IMR-90 (cell line): Measurements from ENCODE around the gene RNASEH2B. TPM values are rescaled to one million over a fixed set of nuclear protein-coding genes. Genes with fewer than 3 reads are reported as not detected.

Source experiments
- ATAC-seq: fragments of 200-7000 bp; cut with Tn5 transposase; 2 replicates; pipeline ENCODE4 v1.9.1; 2020; ENCODE audit warnings: low read depth, mild to moderate bottlenecking, moderate library complexity
- BruUV-seq: library from RNA; stranded (reverse); fragments of 400-500 nt; replicated peaks from 2 replicates; lab custom pipeline; 2021; lab: Mats Ljungman, UMichigan
- CTCF ChIA-PET: fragments of 300-600 bp; formaldehyde crosslinking; extraction: SDS; loops from one replicate; lab custom pipeline; 2021; ENCODE audit warnings: antibody characterized with exemption; lab: Yijun Ruan, JAX
- POLR2A ChIA-PET: fragments of 300-600 bp; sonication (Branson Sonifier 250); formaldehyde crosslinking; loops from one replicate; lab custom pipeline; 2022; ENCODE audit warnings: antibody characterized with exemption; ENCODE audit not compliant: unreplicated experiment; lab: Charles Lee
- DNase-seq: peaks from one replicate; pipeline ENCODE4 v3.0.0; 2013
- H2AFZ ChIP-seq: replicated peaks from 2 replicates; pipeline ENCODE3; 2013; ENCODE audit warnings: low read length, mild to moderate bottlenecking; ENCODE audit not compliant: poor library complexity
- H2AK5ac ChIP-seq: 2 replicates; pipeline ENCODE4 v1.6.1; 2013; ENCODE audit warnings: low read depth, low read length, inconsistent platforms
- H2AK9ac ChIP-seq: replicated peaks from 2 replicates; pipeline ENCODE3; 2013; ENCODE audit warnings: mild to moderate bottlenecking, low read depth, low read length, moderate library complexity; ENCODE audit not compliant: poor library complexity
- H2BK120ac ChIP-seq: 2 replicates; pipeline ENCODE4 v1.6.1; 2013; ENCODE audit warnings: low read depth, low read length, inconsistent platforms
- H2BK15ac ChIP-seq: 3 replicates; pipeline ENCODE4 v1.6.1; 2013; ENCODE audit warnings: low read depth, low read length, inconsistent platforms
- H2BK20ac ChIP-seq: 2 replicates; pipeline ENCODE4 v1.6.1; 2013; ENCODE audit warnings: low read depth, mild to moderate bottlenecking, inconsistent platforms, low read length, moderate library complexity
- H2BK5ac ChIP-seq: 2 replicates; pipeline ENCODE4 v1.6.1; 2013; ENCODE audit warnings: mild to moderate bottlenecking, low read depth, low read length, inconsistent platforms; ENCODE audit not compliant: poor library complexity, severe bottlenecking
- H3K14ac ChIP-seq: replicated peaks from 2 replicates; pipeline ENCODE4 v1.6.1; 2013; ENCODE audit warnings: low read depth, low read length, inconsistent platforms
- H3K18ac ChIP-seq: 2 replicates; pipeline ENCODE4 v1.6.1; 2013; ENCODE audit warnings: low read depth, low read length, control low read depth
- H3K23ac ChIP-seq: 2 replicates; pipeline ENCODE4 v1.6.1; 2013; ENCODE audit warnings: low read depth, low read length, inconsistent platforms
- H3K27ac ChIP-seq: 2 replicates; pipeline ENCODE4 v1.5.1; 2013; ENCODE audit warnings: mild to moderate bottlenecking, control low read depth, low read length; ENCODE audit not compliant: insufficient read depth
- H3K27me3 ChIP-seq: 2 replicates; pipeline ENCODE4 v1.6.1; 2013; ENCODE audit warnings: low read length; ENCODE audit not compliant: control insufficient read depth, insufficient read depth
- H3K36me3 ChIP-seq: 2 replicates; pipeline ENCODE4 v1.6.1; 2013; ENCODE audit warnings: low read length, mixed read lengths; ENCODE audit not compliant: control insufficient read depth, insufficient read depth
- H3K4ac ChIP-seq: 2 replicates; pipeline ENCODE4 v1.6.1; 2013; ENCODE audit warnings: low read depth, low read length, inconsistent platforms
- H3K4me1 ChIP-seq: 2 replicates; pipeline ENCODE4 v1.6.1; 2013; ENCODE audit warnings: low read length, mixed read lengths; ENCODE audit not compliant: control insufficient read depth, insufficient read depth
- H3K4me2 ChIP-seq: 2 replicates; pipeline ENCODE4 v1.6.1; 2013; ENCODE audit warnings: low read depth, mild to moderate bottlenecking, control low read depth, low read length, moderate library complexity
- H3K4me3 ChIP-seq: 2 replicates; pipeline ENCODE4 v1.5.1; 2013; ENCODE audit warnings: low read depth, mild to moderate bottlenecking, control low read depth, low read length, moderate library complexity; ENCODE audit not compliant: insufficient read depth
- H3K56ac ChIP-seq: 2 replicates; pipeline ENCODE4 v1.6.1; 2013; ENCODE audit warnings: low read length, inconsistent platforms; ENCODE audit not compliant: insufficient read depth; ENCODE audit errors: extremely low read depth
- H3K79me1 ChIP-seq, 2 experiments: 2 replicates each; pipeline ENCODE4 v1.6.1; 2013; ENCODE audit warnings: low read length in 2 of 2, inconsistent platforms in 1 of 2, low read depth in 1 of 2
- H3K9ac ChIP-seq: 2 replicates; pipeline ENCODE4 v1.6.1; 2013; ENCODE audit warnings: low read depth, low read length, control low read depth
- H3K9me1 ChIP-seq: 2 replicates; pipeline ENCODE4 v1.6.1; 2013; ENCODE audit warnings: low read length, inconsistent platforms; ENCODE audit not compliant: insufficient read depth
- H3K9me3 ChIP-seq: 2 replicates; pipeline ENCODE4 v1.6.1; 2013; ENCODE audit warnings: low read length; ENCODE audit not compliant: control insufficient read depth, insufficient read depth
- H4K20me1 ChIP-seq: 2 replicates; pipeline ENCODE4 v1.6.1; 2013; ENCODE audit warnings: low read length, inconsistent platforms; ENCODE audit not compliant: insufficient read depth
- H4K5ac ChIP-seq: 2 replicates; pipeline ENCODE4 v1.6.1; 2013; ENCODE audit warnings: mild to moderate bottlenecking, low read depth, low read length, control low read depth
- H4K8ac ChIP-seq, 2 experiments: 2 replicates each; pipeline ENCODE4 v1.6.1; 2013; ENCODE audit warnings: low read depth in 2 of 2, low read length in 2 of 2, control low read depth in 1 of 2, inconsistent platforms in 1 of 2
- H4K91ac ChIP-seq: 2 replicates; pipeline ENCODE4 v1.6.1; 2013; ENCODE audit warnings: low read depth, low read length, inconsistent platforms; ENCODE audit not compliant: insufficient read depth
- BHLHE40 ChIP-seq: fragments of 150-350 bp; IDR thresholded peaks from 2 replicates; pipeline ENCODE4 v1.6.1; 2016; ENCODE audit warnings: mild to moderate bottlenecking, low read depth, low read length
- CEBPB ChIP-seq: IDR thresholded peaks from 2 replicates; pipeline ENCODE4 v1.6.1; 2012; ENCODE audit warnings: low read depth, low read length, improper control_type of control experiment
- CHD1 ChIP-seq: IDR thresholded peaks from 2 replicates; pipeline ENCODE4 v1.6.1; 2012; ENCODE audit warnings: low read depth, low read length, improper control_type of control experiment
- CTCF ChIP-seq: conservative IDR thresholded peaks from 2 replicates; pipeline ENCODE4 v1.5.1; 2012; ENCODE audit warnings: mild to moderate bottlenecking, low read depth, low read length, improper control_type of control experiment
- ELK1 ChIP-seq: fragments of 150-350 bp; IDR thresholded peaks from 2 replicates; pipeline ENCODE4 v1.6.1; 2016; ENCODE audit warnings: low read depth, mild to moderate bottlenecking, low read length, moderate library complexity, borderline replicate concordance
- FOS ChIP-seq: fragments of 150-350 bp; IDR thresholded peaks from 2 replicates; pipeline ENCODE4 v1.6.1; 2016; ENCODE audit warnings: low read depth, low read length
- MAFK ChIP-seq: IDR thresholded peaks from 2 replicates; pipeline ENCODE4 v1.6.1; 2012; ENCODE audit warnings: low read depth, low read length, improper control_type of control experiment
- MAZ ChIP-seq: IDR thresholded peaks from 2 replicates; pipeline ENCODE4 v1.6.1; 2012; ENCODE audit warnings: low read depth, mild to moderate bottlenecking, low read length, improper control_type of control experiment, moderate library complexity, borderline replicate concordance
- MXI1 ChIP-seq: IDR thresholded peaks from 2 replicates; pipeline ENCODE4 v1.6.1; 2012; ENCODE audit warnings: low read depth, mild to moderate bottlenecking, low read length, moderate library complexity, borderline replicate concordance
- NFE2L2 ChIP-seq: fragments of 150-350 bp; IDR thresholded peaks from 2 replicates; pipeline ENCODE4 v1.6.1; 2016; ENCODE audit warnings: low read depth, mild to moderate bottlenecking, low read length
- POLR2A ChIP-seq: IDR thresholded peaks from 2 replicates; pipeline ENCODE4 v1.6.1; 2012; ENCODE audit warnings: mild to moderate bottlenecking, low read depth, low read length
- RAD21 ChIP-seq: IDR thresholded peaks from 2 replicates; pipeline ENCODE4 v1.6.1; 2012; ENCODE audit warnings: low read length, improper control_type of control experiment
- RCOR1 ChIP-seq: IDR thresholded peaks from 2 replicates; pipeline ENCODE4 v1.6.1; 2012; ENCODE audit warnings: mild to moderate bottlenecking, low read length, improper control_type of control experiment; ENCODE audit not compliant: insufficient replicate concordance
- RFX5 ChIP-seq: IDR thresholded peaks from 2 replicates; pipeline ENCODE4 v1.8.0; 2012; ENCODE audit warnings: low read depth, mild to moderate bottlenecking, low read length, moderate library complexity
- SMC3 ChIP-seq: fragments of 150-350 bp; IDR thresholded peaks from 2 replicates; pipeline ENCODE4 v1.6.1; 2016; ENCODE audit warnings: low read depth, mild to moderate bottlenecking, antibody characterized with exemption, low read length, moderate library complexity
- USF2 ChIP-seq: fragments of 150-350 bp; IDR thresholded peaks from 2 replicates; pipeline ENCODE4 v1.6.1; 2017; ENCODE audit warnings: mild to moderate bottlenecking, antibody characterized with exemption, low read length, low read depth
- whole genome bisulfite sequencing, 2 experiments: methylation state at CpG; one replicate each; pipeline versions ENCODE4 v1.1.5 to v1.1.7; 2013; ENCODE audit warnings: missing lambda C conversion rate in 2 of 2; ENCODE audit not compliant: insufficient read length in 1 of 2; ENCODE audit errors: extremely low coverage in 2 of 2; 5-methylcytosine and 5-hydroxymethylcytosine counted together
- dilution Hi-C: fragments of 300-500 bp; cut with HindIII; formaldehyde crosslinking; loops from one replicate; pipeline ENCODE4 v1.14.3; 2018; ENCODE audit warnings: low sequenced_read_pairs; ENCODE audit not compliant: unreplicated experiment
- in situ Hi-C: fragments of 300-500 bp; cut with MboI; formaldehyde crosslinking; loops from 3 replicates; pipeline ENCODE4 v1.14.3; 2019; ENCODE audit warnings: low sequenced_read_pairs, inconsistent platforms, mixed read lengths
- intact Hi-C: fragments of 100-400 bp; cut with micrococcal nuclease; formaldehyde crosslinking; loops from 2 replicates; pipeline ENCODE4 v1.10.0; 2022
- polyA plus RNA-seq, 3 experiments: library from polyadenylated mRNA; depleted of rRNA; stranded (reverse); fragments of >200 nt; gene quantifications; 2 replicates each; pipeline ENCODE4 v1.2.3, GENCODE V29; 2012; ENCODE audit warnings: low replicate concordance in 1 of 3
- total RNA-seq: library from RNA; depleted of rRNA; stranded (reverse); fragments of >200 nt; gene quantifications from 2 replicates; pipeline ENCODE4 v1.2.3, GENCODE V29; 2012

The RNASEH2B gene
- total and polyA plus RNA-seq, 2 of the 4 experiments (the other 2 are of a cell fraction), result 11.2 to 14.2 TPM

- peak overlapping the region; percentile 53; the same call in 1 of the 2 replicates for H3K4me2 ChIP-seq
- no peaks in the 10 kb centered on the region for H3K9me3 ChIP-seq
- peaks cover 7% of the 10 kb centered on the region for H4K20me1 ChIP-seq
- H3K79me1 ChIP-seq, result peaks cover 27 to 49% of the 10 kb centered on the region in 2 experiments
- H3K9ac ChIP-seq, result no peak overlapping the region
- H4K5ac ChIP-seq, result no peak overlapping the region
- H3K9me1 ChIP-seq, result peaks cover 6% of the 10 kb centered on the region
- no peak overlapping the region for H2BK15ac ChIP-seq
- no peaks in the 10 kb centered on the region for H3K36me3 ChIP-seq
- H2BK120ac ChIP-seq, result no peak overlapping the region
- no peak overlapping the region for H3K27ac ChIP-seq
- no peak for ATAC-seq
- TF ChIP-seq USF2, result no peak
- TF ChIP-seq CEBPB, result no peak
- TF ChIP-seq MXI1, result no peak
- TF ChIP-seq NFE2L2, result no peak
- TF ChIP-seq RCOR1, result no peak
- no peak for TF ChIP-seq RFX5
- no peak for TF ChIP-seq BHLHE40
- no peak for TF ChIP-seq CTCF
- no peak for TF ChIP-seq POLR2A
- no peak for TF ChIP-seq CHD1
- no peak for TF ChIP-seq SMC3
- TF ChIP-seq FOS, result no peak
- TF ChIP-seq MAFK, result no peak
- no peak for TF ChIP-seq RAD21
- TF ChIP-seq MAZ, result no peak
- TF ChIP-seq ELK1, result no peak
- ChIA-PET CTCF (no interaction called here), POLR2A (no interaction called here)
- no TSS peak for BruUV-seq
- no peak overlapping the region for H4K8ac ChIP-seq
- DNase-seq, result no peak
- H3K4me1 ChIP-seq, result peaks cover 14% of the 10 kb centered on the region
- in situ Hi-C loops (loop anchor here (25.0 kb wide), 3 partner anchors 827 to 1252 kb away; partner anchors contain the start of gene TRIM13), intact Hi-C loops (loop anchor here (2.0 to 10.0 kb wide), 8 partner anchors 157 to 1242 kb away; partner anchors contain the start of genes SPRYD7 and TRIM13), dilution Hi-C loops (no loop called here)
- H2AFZ ChIP-seq, result no peak overlapping the region
- no peaks in the 10 kb centered on the region for H3K27me3 ChIP-seq
- H3K18ac ChIP-seq, result peak overlapping the region; percentile 26; the same call in 1 of the 2 replicates
- no peak overlapping the region for H3K4me3 ChIP-seq
- H3K56ac ChIP-seq, result no peak overlapping the region
- no peak overlapping the region for H3K23ac ChIP-seq
- no peak overlapping the region for H2BK20ac ChIP-seq
- H2AK9ac ChIP-seq, result no peak overlapping the region
- no peak overlapping the region for H3K4ac ChIP-seq
- no peak overlapping the region for H2AK5ac ChIP-seq
- 39% methylated on average over 3 of the region's 9 CpGs; no CpG with 5 or more reads in 1 of the 2 experiments for WGBS, 2 experiments
- no peak overlapping the region for H4K91ac ChIP-seq
- H2BK5ac ChIP-seq, result no peak overlapping the region
- no peak overlapping the region for H3K14ac ChIP-seq
These were observed 4.6 kb downstream of the RNASEH2B start for GRCh38 chr13:50914176-50914700.
